Stimulated activated CD4-positive, alpha-beta T cell treated with anti-CD3 and anti-CD28 coated beads, Interleukin-2, amount 100 ng/mL, for 4 hours (primary cell): ENCODE measurements around the gene EMD.
A peak's percentile ranks its signal among the peaks of the same experiment; 100 is the strongest.

ENCODE experiments used
- DNase-seq: peaks from one replicate; pipeline ENCODE4 v3.0.0-alpha.2; 2020; ENCODE audit warnings: low read depth

Gene EMD

GRCh38 chrX:154355094-154355775 lies 23.9 kb upstream of the EMD start:
- DNase-seq: no peak

GRCh38 chrX:154355776-154356140 lies 23.3 kb upstream of the EMD start:
- DNase-seq: no peak

- no peak for DNase-seq
Observed at GRCh38 chrX:154356596-154356995, 22.5 kb upstream of the EMD start.

- no peak for DNase-seq
Observed at GRCh38 chrX:154357205-154357604, 21.9 kb upstream of the EMD start.

GRCh38 chrX:154358011-154358410 lies 21.1 kb upstream of the EMD start:
- no peak for DNase-seq

GRCh38 chrX:154358829-154359228 lies 20.3 kb upstream of the EMD start:
- DNase-seq: no peak

GRCh38 chrX:154359362-154360154 lies 19.5 kb upstream of the EMD start:
- no peak for DNase-seq

- DNase-seq: no peak
Observed at GRCh38 chrX:154360155-154360713, 18.9 kb upstream of the EMD start.

GRCh38 chrX:154362085-154362742 lies 16.9 kb upstream of the EMD start:
- no peak for DNase-seq

- DNase-seq: no peak
Observed at GRCh38 chrX:154363706-154364439, 15.2 kb upstream of the EMD start.

GRCh38 chrX:154365052-154365600 lies 14.0 kb upstream of the EMD start:
- DNase-seq: no peak

- DNase-seq: no peak
Observed at GRCh38 chrX:154365997-154366665, 13.0 kb upstream of the EMD start.

GRCh38 chrX:154366666-154367055 lies 12.4 kb upstream of the EMD start:
- DNase-seq: no peak

GRCh38 chrX:154367474-154368308 lies 11.4 kb upstream of the EMD start:
- no peak for DNase-seq

- DNase-seq: peak; percentile 86
Observed at GRCh38 chrX:154368630-154369448, 10.3 kb upstream of the EMD start.

- DNase-seq: peak; percentile 54
Observed at GRCh38 chrX:154369449-154370299, 9.4 kb upstream of the EMD start.

GRCh38 chrX:154370300-154371016 lies 8.6 kb upstream of the EMD start:
- no peak for DNase-seq
